ENCODE data around the gene TCF20.

Gene TCF20

DNA sequence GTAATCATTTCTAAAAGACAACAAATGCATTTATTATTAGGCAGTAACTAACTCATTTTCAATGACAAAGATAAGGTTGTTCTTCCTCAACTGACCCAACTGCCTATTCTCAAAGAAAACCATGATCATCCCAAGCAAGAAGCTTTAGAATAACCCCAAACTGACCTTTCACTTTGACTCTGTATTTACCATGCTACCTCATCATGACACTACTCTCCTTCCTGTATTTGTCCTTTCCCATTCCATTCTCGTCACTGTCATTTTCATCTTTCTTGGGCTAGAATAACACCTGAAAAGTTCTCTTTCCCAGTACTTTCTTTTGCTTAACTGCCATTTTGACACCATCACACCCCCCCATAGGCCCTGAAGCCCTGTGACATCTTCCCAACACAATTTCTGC lies 48.3 kb downstream of the TCF20 start:
- CTCF ChIA-PET, result no interaction called here
- H3K27ac ChIP-seq, result no peak overlapping the region
- TF ChIP-seq, protein P1, sequence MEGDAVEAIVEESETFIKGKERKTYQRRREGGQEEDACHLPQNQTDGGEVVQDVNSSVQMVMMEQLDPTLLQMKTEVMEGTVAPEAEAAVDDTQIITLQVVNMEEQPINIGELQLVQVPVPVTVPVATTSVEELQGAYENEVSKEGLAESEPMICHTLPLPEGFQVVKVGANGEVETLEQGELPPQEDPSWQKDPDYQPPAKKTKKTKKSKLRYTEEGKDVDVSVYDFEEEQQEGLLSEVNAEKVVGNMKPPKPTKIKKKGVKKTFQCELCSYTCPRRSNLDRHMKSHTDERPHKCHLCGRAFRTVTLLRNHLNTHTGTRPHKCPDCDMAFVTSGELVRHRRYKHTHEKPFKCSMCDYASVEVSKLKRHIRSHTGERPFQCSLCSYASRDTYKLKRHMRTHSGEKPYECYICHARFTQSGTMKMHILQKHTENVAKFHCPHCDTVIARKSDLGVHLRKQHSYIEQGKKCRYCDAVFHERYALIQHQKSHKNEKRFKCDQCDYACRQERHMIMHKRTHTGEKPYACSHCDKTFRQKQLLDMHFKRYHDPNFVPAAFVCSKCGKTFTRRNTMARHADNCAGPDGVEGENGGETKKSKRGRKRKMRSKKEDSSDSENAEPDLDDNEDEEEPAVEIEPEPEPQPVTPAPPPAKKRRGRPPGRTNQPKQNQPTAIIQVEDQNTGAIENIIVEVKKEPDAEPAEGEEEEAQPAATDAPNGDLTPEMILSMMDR (conservative IDR thresholded peaks at IDR 0.05; ENCODE audit: low read depth), result no peak
- POLR2A ChIA-PET (ENCODE audit: low non-redundant PET), result no interaction called here
- no peak for DNase-seq (ENCODE audit: low spot score)

Data from RWPE1 (cell line).